Neural crest cell (in vitro differentiated cells): ENCODE measurements around the gene PAX8. TPM values are rescaled to one million over a fixed set of nuclear protein-coding genes. Genes with fewer than 3 reads are reported as not detected.

Experiments
- DNase-seq: peaks from one replicate; pipeline ENCODE4 v3.0.0; 2021; ENCODE audit warnings: low read depth, mixed read lengths, low spot score
- H3K27ac Mint-ChIP-seq: one replicate; pipeline ENCODE4 v1.8.0; 2021; ENCODE audit warnings: mild to moderate bottlenecking, mixed read lengths; ENCODE audit not compliant: unreplicated experiment
- H3K27me3 Mint-ChIP-seq: 2 replicates; pipeline ENCODE4 v1.8.0; 2021; ENCODE audit warnings: low read depth, mild to moderate bottlenecking, mixed read lengths
- H3K36me3 Mint-ChIP-seq: 2 replicates; pipeline ENCODE4 v1.8.0; 2021; ENCODE audit warnings: low read depth, mild to moderate bottlenecking, mixed read lengths
- H3K4me1 Mint-ChIP-seq: 2 replicates; pipeline ENCODE4 v1.8.0; 2021; ENCODE audit warnings: mixed read lengths
- H3K4me3 Mint-ChIP-seq: one replicate; pipeline ENCODE4 v1.8.0; 2021; ENCODE audit warnings: mild to moderate bottlenecking, mixed read lengths
- H3K9me3 Mint-ChIP-seq: 2 replicates; pipeline ENCODE4 v1.8.0; 2021; ENCODE audit warnings: mixed read lengths
- total RNA-seq: library from RNA; stranded (reverse); gene quantifications from 2 replicates; pipeline ENCODE4 v1.2.1, GENCODE V29; 2021
- TF ChIP-seq, protein P1 (sequence below): fragments of 200-600 bp; sonication (generic); conservative IDR thresholded peaks from 2 replicates; pipeline ENCODE4 v1.5.0; 2021; ENCODE audit warnings: antibody characterized with exemption, mild to moderate bottlenecking

The PAX8 gene
- total RNA-seq, 1 donor from 2014 or later = 0.49 TPM

DNA sequence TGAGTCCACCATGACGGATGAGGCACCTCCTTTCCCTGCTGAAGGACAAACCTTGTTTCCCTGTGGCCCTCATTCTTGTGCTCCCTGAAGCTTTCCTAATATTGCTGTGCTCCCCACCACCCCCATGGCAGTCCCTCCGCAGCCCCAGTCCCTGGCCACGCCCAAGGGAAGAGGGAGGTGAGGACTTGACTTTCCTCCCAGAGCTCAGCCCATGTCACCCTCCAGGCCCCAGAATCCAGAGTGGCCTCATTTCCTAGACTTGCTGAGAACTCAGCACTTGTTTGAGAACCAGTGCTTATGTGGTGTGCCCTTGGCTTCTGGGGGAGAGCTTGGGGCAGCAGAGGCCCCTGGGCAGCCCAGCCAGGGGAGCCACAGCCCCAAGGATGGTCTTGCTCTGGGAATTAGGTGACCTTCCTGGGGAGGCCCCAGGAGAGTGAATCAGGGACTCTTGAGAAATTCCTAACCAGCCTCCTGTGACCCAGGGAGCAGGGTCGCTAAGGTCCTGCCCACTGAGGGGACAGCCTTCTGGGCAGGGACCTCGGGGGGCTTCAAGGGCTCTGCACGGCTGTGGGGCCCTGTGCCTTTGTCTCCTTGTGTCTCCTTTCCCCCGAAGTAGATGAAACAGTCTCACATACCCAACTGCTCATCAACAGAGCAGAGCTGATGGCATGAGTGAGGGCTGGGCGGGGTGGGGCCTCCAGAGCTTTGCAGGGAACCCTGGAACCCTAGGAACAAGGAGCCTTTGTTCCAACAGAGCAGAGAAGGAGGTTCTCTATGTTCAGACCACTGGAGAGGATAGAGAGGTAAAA, 77.0 kb downstream of the PAX8 start:
- Mint-ChIP-seq H3K36me3 (no peaks in the 10 kb centered on the region), H3K27ac (no peak overlapping the region), H3K27me3 (peaks cover 9% of the 10 kb centered on the region), H3K4me3 (no peak overlapping the region), H3K4me1 (peaks cover 22% of the 10 kb centered on the region), H3K9me3 (no peaks in the 10 kb centered on the region)
- TF ChIP-seq, protein P1, sequence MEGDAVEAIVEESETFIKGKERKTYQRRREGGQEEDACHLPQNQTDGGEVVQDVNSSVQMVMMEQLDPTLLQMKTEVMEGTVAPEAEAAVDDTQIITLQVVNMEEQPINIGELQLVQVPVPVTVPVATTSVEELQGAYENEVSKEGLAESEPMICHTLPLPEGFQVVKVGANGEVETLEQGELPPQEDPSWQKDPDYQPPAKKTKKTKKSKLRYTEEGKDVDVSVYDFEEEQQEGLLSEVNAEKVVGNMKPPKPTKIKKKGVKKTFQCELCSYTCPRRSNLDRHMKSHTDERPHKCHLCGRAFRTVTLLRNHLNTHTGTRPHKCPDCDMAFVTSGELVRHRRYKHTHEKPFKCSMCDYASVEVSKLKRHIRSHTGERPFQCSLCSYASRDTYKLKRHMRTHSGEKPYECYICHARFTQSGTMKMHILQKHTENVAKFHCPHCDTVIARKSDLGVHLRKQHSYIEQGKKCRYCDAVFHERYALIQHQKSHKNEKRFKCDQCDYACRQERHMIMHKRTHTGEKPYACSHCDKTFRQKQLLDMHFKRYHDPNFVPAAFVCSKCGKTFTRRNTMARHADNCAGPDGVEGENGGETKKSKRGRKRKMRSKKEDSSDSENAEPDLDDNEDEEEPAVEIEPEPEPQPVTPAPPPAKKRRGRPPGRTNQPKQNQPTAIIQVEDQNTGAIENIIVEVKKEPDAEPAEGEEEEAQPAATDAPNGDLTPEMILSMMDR = no peak
- no peak for DNase-seq

GRCh38 chr2:113200736-113201490, 77.8 kb downstream of the PAX8 start:
- TF ChIP-seq, protein P1 = no peak
- Mint-ChIP-seq H3K4me1 (peaks cover 22% of the 10 kb centered on the region), H3K9me3 (no peaks in the 10 kb centered on the region), H3K4me3 (peak overlapping the region; percentile 3), H3K27me3 (peaks cover 12% of the 10 kb centered on the region), H3K27ac (no peak overlapping the region), H3K36me3 (no peaks in the 10 kb centered on the region)
- no peak for DNase-seq

- TF ChIP-seq, protein P1 = peak; percentile 31
- peaks cover 22% of the 10 kb centered on the region for H3K4me1 Mint-ChIP-seq
- H3K36me3 Mint-ChIP-seq = no peaks in the 10 kb centered on the region
- H3K27ac Mint-ChIP-seq = no peak overlapping the region
- H3K4me3 Mint-ChIP-seq = peak overlapping the region; percentile 57
- peaks cover 12% of the 10 kb centered on the region for H3K27me3 Mint-ChIP-seq
- no peaks in the 10 kb centered on the region for H3K9me3 Mint-ChIP-seq
- DNase-seq = no peak
Measured at GRCh38 chr2:113200236-113200635, 78.5 kb downstream of the PAX8 start.

GRCh38 chr2:113198790-113199612, 79.7 kb downstream of the PAX8 start:
- Mint-ChIP-seq H3K27ac (no peak overlapping the region), H3K27me3 (peaks cover 14% of the 10 kb centered on the region), H3K9me3 (no peaks in the 10 kb centered on the region), H3K36me3 (no peaks in the 10 kb centered on the region), H3K4me3 (peak overlapping the region; percentile 61), H3K4me1 (peaks cover 20% of the 10 kb centered on the region)
- DNase-seq = peak; percentile 86
- TF ChIP-seq, protein P1 = peak; percentile 98
